GM10248 (cell line): ENCODE data around the gene DNM3.

Source experiments
- CTCF ChIA-PET: fragments of 300-600 bp; sonication (Branson Sonifier 250); formaldehyde crosslinking; extraction: SDS; loops from one replicate; lab custom pipeline; 2021; ENCODE audit warnings: antibody characterized with exemption; lab: Yijun Ruan, JAX
- POLR2A ChIA-PET: fragments of 350-650 bp; sonication (Branson Sonifier 250); formaldehyde crosslinking; extraction: SDS; loops from one replicate; lab custom pipeline; 2020; ENCODE audit warnings: antibody characterized with exemption; lab: Yijun Ruan, JAX
- DNase-seq: peaks from one replicate; pipeline ENCODE4 v3.0.0; 2012; ENCODE audit errors: extremely low spot score
- CTCF ChIP-seq: IDR thresholded peaks from 2 replicates; pipeline ENCODE4 v1.5.1; 2012; ENCODE audit warnings: mild to moderate bottlenecking, low read depth; ENCODE audit errors: extremely low read depth, missing control alignments, control extremely low read depth

Gene DNM3

DNA sequence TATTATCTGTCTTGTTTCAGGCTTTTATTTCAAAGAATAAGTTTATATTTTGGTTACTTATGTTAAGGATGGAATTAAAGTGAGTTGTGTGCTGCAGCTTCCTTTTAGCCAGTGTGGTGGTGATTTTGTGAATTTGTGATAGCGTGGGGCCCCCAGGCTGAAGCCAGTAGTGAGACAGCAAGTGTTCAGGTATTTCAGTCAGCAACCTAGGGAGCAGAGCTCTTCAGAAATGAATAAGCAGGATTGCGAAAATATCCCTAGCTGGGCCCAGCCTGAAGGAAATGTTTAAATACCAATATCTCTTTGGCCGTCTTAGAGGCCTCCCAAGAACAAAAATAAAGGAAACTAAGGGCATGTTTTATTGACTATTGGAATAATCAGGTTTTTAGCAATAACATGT, 428.3 kb downstream of the DNM3 start:
- CTCF ChIA-PET, result interaction anchor here (0.9 to 1.5 kb wide), 4 partner anchors 9 to 286 kb away, joined by 3 read pairs; no protein-coding TSS in a partner anchor
- no peak for TF ChIP-seq CTCF
- POLR2A ChIA-PET, result no interaction called here
- DNase-seq, result no peak

DNA sequence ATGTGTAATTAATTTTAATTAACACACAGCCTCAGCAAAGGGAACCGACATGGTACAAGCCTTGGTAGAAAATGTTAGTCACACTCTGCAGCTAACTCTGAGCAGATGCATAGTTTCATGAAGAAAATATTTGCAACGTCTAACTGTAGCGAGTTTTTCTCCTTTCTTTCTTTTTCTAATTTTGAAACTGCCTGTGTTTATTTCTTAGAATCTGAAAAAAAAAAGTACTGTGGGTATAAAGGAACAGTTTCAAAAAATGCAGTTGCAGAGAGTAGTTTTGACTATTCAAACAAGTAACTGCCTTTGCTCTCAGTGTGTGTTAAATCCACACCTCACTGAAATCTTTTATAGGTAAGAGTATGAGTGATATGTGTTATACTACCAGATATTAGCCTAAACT, 429.3 kb downstream of the DNM3 start:
- no peak for DNase-seq
- CTCF ChIA-PET, result no interaction called here
- POLR2A ChIA-PET, result no interaction called here
- no peak for TF ChIP-seq CTCF

DNA sequence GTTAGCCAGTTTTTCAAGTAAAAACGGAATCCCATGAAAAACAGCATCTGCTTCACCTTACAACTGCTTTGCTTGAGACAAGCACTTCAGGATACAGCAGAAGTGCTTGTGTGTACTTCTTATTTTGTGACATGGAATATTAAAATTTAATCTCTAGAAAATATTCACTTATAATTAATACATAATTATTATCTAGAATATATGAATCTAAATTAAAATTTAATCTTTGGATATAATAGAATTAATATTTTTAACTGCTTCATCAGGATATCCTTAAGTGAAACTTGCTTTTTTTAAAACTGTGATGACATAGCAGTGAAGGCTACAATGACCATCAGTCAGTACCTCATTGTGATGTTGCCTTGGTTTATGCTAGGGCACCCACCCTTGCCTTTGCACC, 430.8 kb downstream of the DNM3 start:
- no peak for TF ChIP-seq CTCF
- DNase-seq, result no peak
- ChIA-PET CTCF (no interaction called here), POLR2A (no interaction called here)

DNA sequence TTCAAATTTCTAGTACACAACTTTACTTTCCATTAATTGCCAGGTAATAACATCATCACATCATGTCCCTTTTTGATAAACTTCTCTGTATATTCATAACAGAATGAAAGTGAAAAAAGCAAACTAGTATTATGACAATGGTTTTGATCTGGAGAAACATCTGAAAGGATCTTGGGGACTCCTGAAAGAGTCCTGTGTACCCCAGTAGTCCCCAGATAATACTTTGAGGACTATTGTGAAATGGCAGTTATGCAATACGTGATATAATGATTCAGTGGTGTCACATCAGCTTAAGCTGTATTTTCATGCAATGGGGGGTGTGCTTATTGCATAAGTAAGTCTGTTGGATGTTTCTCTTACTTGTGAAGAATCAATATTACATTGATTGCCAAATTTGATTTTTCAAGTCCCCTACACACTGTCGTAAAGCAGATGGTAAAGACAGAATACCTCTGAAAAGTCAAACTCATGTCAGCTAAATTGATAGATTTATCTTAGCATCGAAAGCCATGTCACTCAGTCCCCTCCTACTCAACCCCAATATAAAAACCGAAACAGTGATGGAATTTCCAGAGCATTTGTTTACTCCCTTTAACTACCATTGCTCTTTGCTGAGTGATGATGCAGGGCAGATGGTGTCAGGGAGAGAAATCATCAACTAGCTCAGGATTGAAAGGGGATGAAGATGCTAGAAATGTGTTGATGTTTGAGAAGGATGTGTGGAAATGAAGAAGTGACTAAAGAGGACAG, 432.5 kb downstream of the DNM3 start:
- no peak for TF ChIP-seq CTCF
- DNase-seq, result no peak
- ChIA-PET CTCF (no interaction called here), POLR2A (no interaction called here)

DNA sequence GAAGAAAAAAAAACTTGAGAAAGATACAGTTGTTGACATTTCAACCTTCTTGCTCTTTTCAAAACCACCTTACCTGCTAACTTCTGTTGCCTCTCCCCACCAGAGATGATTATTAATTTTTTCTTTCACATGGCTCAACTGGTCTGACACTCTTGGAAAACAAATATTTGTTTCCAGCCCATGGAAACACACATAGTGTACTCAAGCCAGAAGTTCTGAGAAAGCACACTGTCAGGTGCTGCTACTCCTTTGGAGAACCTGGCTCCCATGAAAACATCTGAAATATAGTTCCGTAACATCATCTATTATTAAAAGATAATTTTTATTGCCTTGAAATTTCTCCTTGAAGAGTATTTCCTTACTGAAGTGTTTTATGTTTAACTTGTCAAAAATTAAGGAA, 434.2 kb downstream of the DNM3 start:
- ChIA-PET POLR2A (no interaction called here), CTCF (no interaction called here)
- TF ChIP-seq CTCF, result no peak
- DNase-seq, result no peak

DNA sequence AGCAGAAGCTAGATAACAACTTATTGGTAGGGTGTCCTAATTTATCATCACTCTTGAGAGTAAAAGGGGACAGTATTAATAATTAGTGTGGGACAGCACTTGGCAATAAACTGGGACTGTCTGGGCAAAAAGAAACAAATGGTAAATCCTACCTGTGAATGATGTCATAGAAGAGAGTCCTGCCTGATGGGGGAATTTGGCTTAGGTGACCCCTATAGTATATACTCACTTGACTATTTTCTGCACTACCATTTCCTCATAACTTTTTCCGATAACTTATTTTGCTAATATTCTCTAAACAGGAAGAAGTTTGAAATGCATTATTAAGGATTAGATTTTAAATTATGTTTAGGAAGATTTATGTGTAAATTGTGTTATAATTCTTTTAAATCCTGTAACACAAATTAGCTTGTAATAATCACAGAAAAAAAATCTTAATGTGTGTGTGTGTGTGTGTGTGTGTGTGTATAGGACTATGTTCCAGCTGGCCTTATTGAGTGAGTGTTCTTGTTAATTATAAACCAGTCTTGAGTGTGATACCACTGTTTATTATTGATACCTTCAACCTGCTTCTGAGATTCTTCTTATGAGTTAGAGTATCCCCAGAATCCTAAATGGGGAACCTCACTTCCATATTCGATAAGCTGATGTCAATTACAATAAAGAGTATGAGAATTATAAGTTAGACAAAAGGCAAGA, 435.0 kb downstream of the DNM3 start:
- ChIA-PET POLR2A (no interaction called here), CTCF (interaction anchor here (1.0 kb wide), 1 partner anchor 27 kb away, joined by 3 read pairs; no protein-coding TSS in a partner anchor)
- no peak for DNase-seq
- no peak for TF ChIP-seq CTCF
